ENCODE data around the gene POLR2H. TPM values are rescaled to one million over a fixed set of nuclear protein-coding genes. Genes with fewer than 3 reads are reported as not detected.

Gene POLR2H
- polyA plus RNA-seq, 3 donors = 87.1 to 91.3 (median 90.0) TPM

Other genes starting within 250 kb of the POLR2H start
- gene EIF2B5, start 226.4 kb upstream of the POLR2H start, polyA plus RNA-seq (ENCODE audit: insufficient read length in 3 of 3) = 10 to 100 TPM; 49.5 to 49.7 (median 49.5) TPM
- gene DVL3, start 206.3 kb upstream of the POLR2H start, polyA plus RNA-seq (ENCODE audit: insufficient read length in 3 of 3) = 10 to 100 TPM; 59.8 to 69.3 (median 61.2) TPM
- gene AP2M1, start 186.9 kb upstream of the POLR2H start, polyA plus RNA-seq (ENCODE audit: insufficient read length in 3 of 3) = 100 to 1,000 TPM; 399 to 438 (median 427) TPM
- gene ABCF3, start 175.5 kb upstream of the POLR2H start, polyA plus RNA-seq (ENCODE audit: insufficient read length in 3 of 3) = 10 to 100 TPM; 55.1 to 59.6 (median 56.2) TPM
- gene VWA5B2, start 132.1 kb upstream of the POLR2H start, polyA plus RNA-seq (ENCODE audit: insufficient read length in 3 of 3) = 1 to 10 TPM in 2 of 3 donors, under 1 TPM in 1; 0.92 to 1.3 (median 1.1) TPM
- gene ALG3, start 112.7 kb upstream of the POLR2H start, polyA plus RNA-seq (ENCODE audit: insufficient read length in 3 of 3) = 10 to 100 TPM; 27.9 to 34.3 (median 30.8) TPM
- gene EEF1AKMT4, start 112.0 kb upstream of the POLR2H start, polyA plus RNA-seq (ENCODE audit: insufficient read length in 3 of 3) = 1 to 10 TPM; 2.0 to 3.0 (median 2.7) TPM
- not detected for gene CAMK2N2, start 100.2 kb upstream of the POLR2H start, polyA plus RNA-seq (ENCODE audit: insufficient read length in 3 of 3)
- under 1 TPM in 1 of 3 donors, not detected in 2; 0.10 TPM for gene ECE2, start 85.7 kb upstream of the POLR2H start, polyA plus RNA-seq (ENCODE audit: insufficient read length in 3 of 3)
- 100 to 1,000 TPM; 225 to 235 (median 234) TPM for gene PSMD2, start 62.5 kb upstream of the POLR2H start, polyA plus RNA-seq (ENCODE audit: insufficient read length in 3 of 3)
- 100 to 1,000 TPM; 167 to 181 (median 171) TPM for gene EIF4G1, start 47.1 kb upstream of the POLR2H start, polyA plus RNA-seq (ENCODE audit: insufficient read length in 3 of 3)
- 1 to 10 TPM; 7.7 to 9.8 (median 8.7) TPM for gene FAM131A, start 24.1 kb upstream of the POLR2H start, polyA plus RNA-seq (ENCODE audit: insufficient read length in 3 of 3)
- gene CLCN2, start 105 bp upstream of the POLR2H start, polyA plus RNA-seq (ENCODE audit: insufficient read length in 3 of 3) = 1 to 10 TPM; 7.7 to 9.9 (median 8.1) TPM
- gene THPO, start 16.5 kb downstream of the POLR2H start, polyA plus RNA-seq (ENCODE audit: insufficient read length in 3 of 3) = 1 to 10 TPM; 2.0 to 3.1 (median 2.4) TPM
- 1 to 10 TPM; 8.2 to 9.9 (median 8.9) TPM for gene CHRD, start 18.3 kb downstream of the POLR2H start, polyA plus RNA-seq (ENCODE audit: insufficient read length in 3 of 3)
- gene EPHB3, start 200.1 kb downstream of the POLR2H start, polyA plus RNA-seq (ENCODE audit: insufficient read length in 3 of 3) = 10 to 100 TPM; 25.8 to 29.2 (median 26.2) TPM